BLaER1 (cell line): Measurements from ENCODE around the gene PAPOLA.

Source experiments
- H3K27ac ChIP-seq: shearing (Covaris generic); formaldehyde crosslinking; 2 replicates; pipeline ENCODE4 v1.8.1; 2022
- H3K27me3 ChIP-seq: shearing (Covaris generic); formaldehyde crosslinking; 2 replicates; pipeline ENCODE4 v1.8.1; 2022
- H3K36me3 ChIP-seq: shearing (Covaris generic); formaldehyde crosslinking; 2 replicates; pipeline ENCODE4 v1.8.1; 2022
- H3K4me1 ChIP-seq: shearing (Covaris generic); formaldehyde crosslinking; 2 replicates; pipeline ENCODE4 v1.8.1; 2022
- H3K4me2 ChIP-seq: shearing (Covaris generic); formaldehyde crosslinking; 2 replicates; pipeline ENCODE4 v1.8.1; 2022
- H3K4me3 ChIP-seq: shearing (Covaris generic); formaldehyde crosslinking; 2 replicates; pipeline ENCODE4 v1.8.1; 2022
- H3K9ac ChIP-seq: shearing (Covaris generic); formaldehyde crosslinking; 2 replicates; pipeline ENCODE4 v1.8.1; 2022
- H3K9me3 ChIP-seq: shearing (Covaris generic); formaldehyde crosslinking; 2 replicates; pipeline ENCODE4 v1.8.1; 2022
- H4K20me1 ChIP-seq: shearing (Covaris generic); formaldehyde crosslinking; 2 replicates; pipeline ENCODE4 v1.8.1; 2022
- Cebpa-rat ChIP-seq: shearing (Covaris generic); IDR thresholded peaks from 2 replicates; pipeline ENCODE4 v1.8.1; 2022

The PAPOLA gene

GRCh38 chr14:96582995-96583394 is 80.8 kb downstream of the PAPOLA start:
- Histone ChIP-seq H3K4me3 (no peak overlapping the region), H3K27ac (peak overlapping the region; percentile 47; the same call in 1 of the 2 replicates), H3K4me2 (peak overlapping the region; percentile 72)

GRCh38 chr14:96583569-96584041 is 81.4 kb downstream of the PAPOLA start:
- Histone ChIP-seq H3K9me3 (no peaks in the 10 kb centered on the region), H3K4me1 (peaks cover 45% of the 10 kb centered on the region), H3K36me3 (no peaks in the 10 kb centered on the region), H4K20me1 (no peaks in the 10 kb centered on the region), H3K27ac (peak overlapping the region; percentile 47), H3K4me3 (no peak overlapping the region), H3K4me2 (peak overlapping the region; percentile 72), H3K9ac (no peak overlapping the region), H3K27me3 (no peaks in the 10 kb centered on the region)
- TF ChIP-seq Cebpa-rat, result no peak

More at GRCh38 chr14:96582995-96583394, 80.8 kb downstream of the PAPOLA start:
- Histone ChIP-seq H3K9me3 (no peaks in the 10 kb centered on the region), H4K20me1 (no peaks in the 10 kb centered on the region), H3K27me3 (no peaks in the 10 kb centered on the region), H3K9ac (0 out of 2 replicates have a peak overlapping the region, but pooled peaks have one; percentile 23), H3K4me1 (peaks cover 41% of the 10 kb centered on the region), H3K36me3 (no peaks in the 10 kb centered on the region)
- no peak for TF ChIP-seq Cebpa-rat

GRCh38 chr14:96584199-96584906 is 82.2 kb downstream of the PAPOLA start:
- H3K4me3 ChIP-seq, result no peak overlapping the region
- no peak for TF ChIP-seq Cebpa-rat
- H3K27me3 ChIP-seq, result no peaks in the 10 kb centered on the region
- no peaks in the 10 kb centered on the region for H4K20me1 ChIP-seq
- peaks cover 53% of the 10 kb centered on the region for H3K4me1 ChIP-seq
- peak overlapping the region; percentile 47; the same call in 1 of the 2 replicates for H3K27ac ChIP-seq
- H3K4me2 ChIP-seq, result peak overlapping the region; percentile 72
- peak overlapping the region; percentile 20; the same call in 1 of the 2 replicates for H3K9ac ChIP-seq
- H3K9me3 ChIP-seq, result no peaks in the 10 kb centered on the region
- no peaks in the 10 kb centered on the region for H3K36me3 ChIP-seq

- H3K27ac ChIP-seq, result no peak overlapping the region
- H3K4me1 ChIP-seq, result peaks cover 53% of the 10 kb centered on the region
- H4K20me1 ChIP-seq, result no peaks in the 10 kb centered on the region
- H3K9ac ChIP-seq, result no peak overlapping the region; the same call in 1 of the 2 replicates
- TF ChIP-seq Cebpa-rat, result no peak
- H3K9me3 ChIP-seq, result no peaks in the 10 kb centered on the region
- peak overlapping the region; percentile 72 for H3K4me2 ChIP-seq
- H3K27me3 ChIP-seq, result no peaks in the 10 kb centered on the region
- H3K4me3 ChIP-seq, result no peak overlapping the region
- H3K36me3 ChIP-seq, result no peaks in the 10 kb centered on the region
Observed at GRCh38 chr14:96584907-96585671, 82.9 kb downstream of the PAPOLA start.

- Histone ChIP-seq H3K4me2 (no peak overlapping the region), H3K4me1 (peaks cover 53% of the 10 kb centered on the region), H3K27me3 (no peaks in the 10 kb centered on the region), H3K9me3 (no peaks in the 10 kb centered on the region), H3K9ac (no peak overlapping the region), H3K27ac (no peak overlapping the region), H3K36me3 (no peaks in the 10 kb centered on the region), H4K20me1 (no peaks in the 10 kb centered on the region), H3K4me3 (no peak overlapping the region)
- no peak for TF ChIP-seq Cebpa-rat
Observed at GRCh38 chr14:96585672-96586013, 83.5 kb downstream of the PAPOLA start.

- Histone ChIP-seq H3K9me3 (no peaks in the 10 kb centered on the region), H3K27ac (no peak overlapping the region), H3K27me3 (no peaks in the 10 kb centered on the region), H3K4me2 (no peak overlapping the region), H3K36me3 (no peaks in the 10 kb centered on the region), H3K9ac (no peak overlapping the region), H4K20me1 (no peaks in the 10 kb centered on the region), H3K4me1 (peaks cover 53% of the 10 kb centered on the region), H3K4me3 (no peak overlapping the region)
- no peak for TF ChIP-seq Cebpa-rat
Observed at GRCh38 chr14:96586056-96586455, 83.9 kb downstream of the PAPOLA start.

- TF ChIP-seq Cebpa-rat, result no peak
- H3K9ac ChIP-seq, result no peak overlapping the region
- H3K4me2 ChIP-seq, result no peak overlapping the region
- no peak overlapping the region for H3K27ac ChIP-seq
- no peaks in the 10 kb centered on the region for H3K27me3 ChIP-seq
- no peaks in the 10 kb centered on the region for H4K20me1 ChIP-seq
- no peaks in the 10 kb centered on the region for H3K36me3 ChIP-seq
- peaks cover 47% of the 10 kb centered on the region for H3K4me1 ChIP-seq
- H3K9me3 ChIP-seq, result no peaks in the 10 kb centered on the region
- no peak overlapping the region for H3K4me3 ChIP-seq
Observed at GRCh38 chr14:96586921-96587822, 85.0 kb downstream of the PAPOLA start.

GRCh38 chr14:96587823-96588385 is 85.7 kb downstream of the PAPOLA start:
- Histone ChIP-seq H3K4me2 (peak overlapping the region; percentile 34; the same call in 1 of the 2 replicates), H4K20me1 (no peaks in the 10 kb centered on the region), H3K36me3 (no peaks in the 10 kb centered on the region), H3K27me3 (no peaks in the 10 kb centered on the region), H3K4me1 (peaks cover 42% of the 10 kb centered on the region), H3K4me3 (no peak overlapping the region), H3K27ac (no peak overlapping the region), H3K9me3 (no peaks in the 10 kb centered on the region), H3K9ac (no peak overlapping the region)
- TF ChIP-seq Cebpa-rat, result no peak
